ENCODE measurements around the gene RNF169.

Gene RNF169

DNA sequence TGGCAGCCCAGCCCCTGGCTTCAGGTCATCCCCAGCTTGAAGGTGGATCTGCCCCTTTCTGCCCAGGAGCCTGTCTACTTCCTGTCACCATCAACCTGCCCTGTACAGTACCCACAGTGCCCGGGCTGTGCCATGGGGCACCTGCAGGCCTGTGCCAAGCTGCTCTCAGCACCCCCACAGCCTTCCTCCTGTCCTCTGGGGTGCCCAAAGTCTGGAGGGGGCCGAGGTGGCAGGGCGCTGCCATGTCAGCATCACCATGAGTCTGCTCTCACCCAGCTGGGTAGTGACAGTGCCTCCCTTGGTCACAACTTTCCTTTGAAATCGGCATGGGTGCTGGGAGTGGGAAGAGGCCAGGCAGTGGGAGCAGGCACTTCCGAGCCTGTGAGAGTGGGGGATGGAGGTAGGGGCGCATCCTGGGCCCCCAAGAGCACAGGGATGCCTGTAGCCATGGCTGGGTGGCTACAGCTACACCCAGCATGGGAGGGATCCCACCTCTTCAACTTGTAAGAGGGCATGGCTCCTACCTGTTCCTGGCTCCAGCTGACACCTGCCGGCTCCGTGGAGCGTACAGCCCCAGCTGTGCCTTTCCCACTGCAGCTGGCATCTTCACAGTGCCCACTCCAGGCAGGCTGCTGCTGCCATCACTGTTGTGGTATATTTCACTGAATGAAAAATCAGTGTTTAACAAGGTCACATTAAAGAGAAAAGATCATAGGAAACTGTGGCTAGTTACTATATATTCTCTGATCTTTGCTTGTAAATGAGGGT is 42.9 kb downstream of the RNF169 start:
- H3K27me3 ChIP-seq (ENCODE audit: insufficient read depth, low read depth, severe bottlenecking) = no peaks in the 10 kb centered on the region
- DNase-seq = no peak
- no peak overlapping the region for H3K27ac ChIP-seq
- TF ChIP-seq CTCF (IDR thresholded peaks at IDR 0.05; ENCODE audit: low read depth, low read length) = no peak
- no peaks in the 10 kb centered on the region for H3K9me3 ChIP-seq (ENCODE audit: severe bottlenecking)
- peaks cover 28% of the 10 kb centered on the region for H3K36me3 ChIP-seq
- no peak overlapping the region for H3K4me3 ChIP-seq (ENCODE audit: low read depth, low read length)

- TF ChIP-seq CTCF (IDR thresholded peaks at IDR 0.05; ENCODE audit: low read depth, low read length) = no peak
- Histone ChIP-seq H3K27ac (no peak overlapping the region), H3K9me3 (ENCODE audit: severe bottlenecking) (no peaks in the 10 kb centered on the region), H3K27me3 (ENCODE audit: insufficient read depth, low read depth, severe bottlenecking) (no peaks in the 10 kb centered on the region), H3K4me3 (ENCODE audit: low read depth, low read length) (no peak overlapping the region), H3K36me3 (no peaks in the 10 kb centered on the region; the same call in 1 of the 2 replicates)
- no peak for DNase-seq
These were observed 57.6 kb downstream of the RNF169 start for GRCh38 chr11:74806267-74806666.

GRCh38 chr11:74809801-74810200 is 61.2 kb downstream of the RNF169 start:
- Histone ChIP-seq H3K36me3 (peaks cover 9% of the 10 kb centered on the region), H3K27me3 (ENCODE audit: insufficient read depth, low read depth, severe bottlenecking) (no peaks in the 10 kb centered on the region), H3K27ac (no peak overlapping the region), H3K4me3 (ENCODE audit: low read depth, low read length) (no peak overlapping the region), H3K9me3 (ENCODE audit: severe bottlenecking) (no peaks in the 10 kb centered on the region)
- no peak for DNase-seq
- no peak for TF ChIP-seq CTCF (IDR thresholded peaks at IDR 0.05; ENCODE audit: low read depth, low read length)

DNA sequence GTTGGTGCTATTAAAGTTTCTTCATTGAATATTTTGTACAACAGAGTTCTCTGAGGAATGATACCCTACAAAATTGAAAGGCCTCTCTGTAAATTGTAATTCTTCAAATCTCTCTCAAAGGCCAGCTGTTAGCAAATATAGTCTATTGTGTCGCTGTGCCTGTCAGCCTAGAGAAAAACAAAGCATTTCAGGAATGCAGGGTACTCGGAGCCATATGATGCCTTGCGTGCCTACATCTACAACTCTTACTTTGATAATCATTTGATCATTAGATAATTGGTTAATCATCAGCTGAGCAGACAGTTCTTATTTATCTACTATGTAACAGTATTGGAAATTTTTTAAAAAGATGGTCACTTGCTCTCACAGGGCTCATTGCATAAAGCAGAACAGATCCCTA is 67.3 kb downstream of the RNF169 start:
- Histone ChIP-seq H3K27ac (no peak overlapping the region), H3K4me3 (ENCODE audit: low read depth, low read length) (no peak overlapping the region), H3K36me3 (peaks cover 21% of the 10 kb centered on the region), H3K27me3 (ENCODE audit: insufficient read depth, low read depth, severe bottlenecking) (no peaks in the 10 kb centered on the region), H3K9me3 (ENCODE audit: severe bottlenecking) (no peaks in the 10 kb centered on the region)
- no peak for TF ChIP-seq CTCF (IDR thresholded peaks at IDR 0.05; ENCODE audit: low read depth, low read length)
- DNase-seq = no peak

GRCh38 chr11:74816664-74817063 is 68.0 kb downstream of the RNF169 start:
- DNase-seq = no peak
- no peak overlapping the region for H3K4me3 ChIP-seq (ENCODE audit: low read depth, low read length)
- no peak overlapping the region for H3K27ac ChIP-seq
- no peaks in the 10 kb centered on the region for H3K27me3 ChIP-seq (ENCODE audit: insufficient read depth, low read depth, severe bottlenecking)
- no peak for TF ChIP-seq CTCF (IDR thresholded peaks at IDR 0.05; ENCODE audit: low read depth, low read length)
- H3K36me3 ChIP-seq = peaks cover 24% of the 10 kb centered on the region
- H3K9me3 ChIP-seq (ENCODE audit: severe bottlenecking) = no peaks in the 10 kb centered on the region

All from WERI-Rb-1 (cell line).